Body of pancreas (tissue), 4 donors: ENCODE measurements around the gene MAP4K2. TPM values are rescaled to one million over a fixed set of nuclear protein-coding genes. Genes with fewer than 3 reads are reported as not detected.
"Not testable (repeated sequence)": the region's sequence is repeated elsewhere in the genome, so short reads cannot be mapped to it uniquely, and the experiment has no call there.

Source experiments
- ATAC-seq: fragments of 150-250 bp; one replicate; pipeline ENCODE4 v1.9.1; 2016
- DNase-seq, 4 donors: peaks; one replicate each; pipeline ENCODE4 v3.0.0-alpha.2; 2019
- H3K27ac ChIP-seq, 4 donors: fragments of 200-600 bp; sonication (generic); 1 replicate in 3 of 4; 2 replicates in 1 of 4; pipeline versions ENCODE4 v1.5.1 to v1.6.1; 2016 to 2019; ENCODE audit warnings: mild to moderate bottlenecking in 1 of 4, mixed read lengths in 1 of 4, moderate library complexity in 1 of 4
- H3K27me3 ChIP-seq, 2 donors: fragments of 200-600 bp; sonication (generic); one replicate each; pipeline ENCODE4 v1.6.0; 2016; ENCODE audit warnings: mild to moderate bottlenecking in 1 of 2
- H3K36me3 ChIP-seq, 2 donors: fragments of 200-600 bp; sonication (generic); replicated peaks in 1 of 2; 2 replicates each; pipeline ENCODE4 v1.5.1; 2016; ENCODE audit warnings: low read depth in 2 of 2; ENCODE audit not compliant: insufficient read depth in 1 of 2
- H3K4me1 ChIP-seq: fragments of 200-600 bp; sonication (generic); one replicate; pipeline ENCODE4 v1.6.0; 2016
- H3K4me3 ChIP-seq, 2 donors: fragments of 200-600 bp; sonication (generic); 1 replicate in 1 of 2; 2 replicates in 1 of 2; pipeline ENCODE4 v1.5.1; 2016 to 2019
- H3K9me3 ChIP-seq, 3 donors: fragments of 200-600 bp; sonication (generic); 1 replicate in 2 of 3; 2 replicates in 1 of 3; pipeline ENCODE4 v1.5.1; 2016
- POLR2A ChIP-seq, 3 donors: fragments of 450-650 bp; IDR thresholded peaks; one replicate each; pipeline ENCODE4 v1.6.1; 2016; ENCODE audit warnings: antibody characterized with exemption in 3 of 3, mild to moderate bottlenecking in 2 of 3
- WGBS, 2 donors: methylation state at CpG; one replicate each; pipeline ENCODE4 v1.1.5; 2017; 5-methylcytosine and 5-hydroxymethylcytosine counted together
- intact Hi-C: fragments of 100-400 bp; cut with DNase I; formaldehyde crosslinking; loops from one replicate; pipeline ENCODE4 v1.15.1; 2023
- total RNA-seq, 2 donors: library from RNA; depleted of rRNA; stranded (reverse); fragments of >200 nt; gene quantifications; one replicate each; pipeline ENCODE4 v1.1.0, GENCODE V29; 2016
- TF ChIP-seq, protein P1 (sequence below), 7 experiments: fragments of 450-650 bp in 4 of 7; fragments of 200-600 bp in 3 of 7; sonication (generic) in 3 of 7; IDR thresholded peaks; one replicate each; pipeline ENCODE4 v1.5.1; 2016 to 2019; ENCODE audit warnings: antibody characterized with exemption in 7 of 7

Gene MAP4K2
- total RNA-seq, 2 donors from 2014 or later, result 10.4 to 18.1 TPM

GRCh38 chr11:64848826-64849597, 46.0 kb upstream of the MAP4K2 start:
- TF ChIP-seq POLR2A (IDR thresholded peaks at IDR 0.05), result peak in 1 of 3 donors; percentile 6
- TF ChIP-seq, protein P1, sequence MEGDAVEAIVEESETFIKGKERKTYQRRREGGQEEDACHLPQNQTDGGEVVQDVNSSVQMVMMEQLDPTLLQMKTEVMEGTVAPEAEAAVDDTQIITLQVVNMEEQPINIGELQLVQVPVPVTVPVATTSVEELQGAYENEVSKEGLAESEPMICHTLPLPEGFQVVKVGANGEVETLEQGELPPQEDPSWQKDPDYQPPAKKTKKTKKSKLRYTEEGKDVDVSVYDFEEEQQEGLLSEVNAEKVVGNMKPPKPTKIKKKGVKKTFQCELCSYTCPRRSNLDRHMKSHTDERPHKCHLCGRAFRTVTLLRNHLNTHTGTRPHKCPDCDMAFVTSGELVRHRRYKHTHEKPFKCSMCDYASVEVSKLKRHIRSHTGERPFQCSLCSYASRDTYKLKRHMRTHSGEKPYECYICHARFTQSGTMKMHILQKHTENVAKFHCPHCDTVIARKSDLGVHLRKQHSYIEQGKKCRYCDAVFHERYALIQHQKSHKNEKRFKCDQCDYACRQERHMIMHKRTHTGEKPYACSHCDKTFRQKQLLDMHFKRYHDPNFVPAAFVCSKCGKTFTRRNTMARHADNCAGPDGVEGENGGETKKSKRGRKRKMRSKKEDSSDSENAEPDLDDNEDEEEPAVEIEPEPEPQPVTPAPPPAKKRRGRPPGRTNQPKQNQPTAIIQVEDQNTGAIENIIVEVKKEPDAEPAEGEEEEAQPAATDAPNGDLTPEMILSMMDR (IDR thresholded peaks at IDR 0.05), result peak in 5 of 7 experiments; percentile 14 to 58 (median 47)
- Histone ChIP-seq H3K27ac (peak overlapping the region; percentile 23 to 68 (median 60)), H3K4me3 (no peak overlapping the region), H3K4me1 (peaks cover 34% of the 10 kb centered on the region), H3K36me3 (no peaks in the 10 kb centered on the region), H3K9me3 (no peaks in the 10 kb centered on the region), H3K27me3 (no peaks in the 10 kb centered on the region)
- peak; percentile 73 to 91 (median 88) for DNase-seq
- 61 to 68% methylated on average over 4 to 16 of the region's 16 CpGs for WGBS, 2 donors
- peak; percentile 20 for ATAC-seq
- intact Hi-C loops, result loop anchor here (5.0 kb wide), 1 partner anchor 48 kb away; no protein-coding TSS in a partner anchor

DNA sequence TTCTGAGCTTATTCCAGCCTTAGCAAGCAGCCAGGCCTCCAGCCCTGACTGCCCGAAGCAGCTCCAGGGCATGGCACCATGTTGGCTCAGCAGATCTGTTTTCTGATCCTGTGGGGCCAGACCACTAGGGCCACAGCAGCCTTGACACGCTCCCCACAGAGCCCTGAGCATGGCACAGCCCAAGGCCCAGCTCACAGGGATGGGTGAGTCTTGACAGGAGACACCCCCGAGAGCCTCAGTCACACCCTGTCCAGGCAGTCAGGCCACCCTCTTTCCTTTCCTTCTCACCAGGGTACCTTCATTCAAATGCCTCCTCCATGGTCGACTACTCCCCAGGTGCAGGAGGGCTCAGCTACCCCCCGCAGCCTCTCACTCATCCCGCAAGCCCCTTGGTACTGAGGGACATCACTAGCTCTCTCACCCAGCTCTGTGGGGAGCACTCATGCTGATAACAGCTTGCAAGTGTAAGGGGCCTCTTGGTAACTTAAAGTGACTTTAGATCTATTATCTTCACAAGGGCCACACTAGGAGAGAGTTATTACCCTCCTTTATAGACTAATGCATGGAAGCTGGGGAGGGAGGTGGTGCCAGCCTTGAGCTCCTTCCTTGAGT, 45.3 kb upstream of the MAP4K2 start:
- Histone ChIP-seq H3K36me3 (no peaks in the 10 kb centered on the region), H3K4me3 (no peak overlapping the region), H3K27ac (peak overlapping the region; percentile 23 to 68 (median 60)), H3K9me3 (no peaks in the 10 kb centered on the region), H3K4me1 (peaks cover 34% of the 10 kb centered on the region), H3K27me3 (no peaks in the 10 kb centered on the region)
- WGBS, 2 donors, result 78 to 80% methylated on average over 6 of the region's 6 CpGs
- no peak for TF ChIP-seq POLR2A (IDR thresholded peaks at IDR 0.05)
- TF ChIP-seq, protein P1 (IDR thresholded peaks at IDR 0.05), result no peak
- ATAC-seq, result no peak
- intact Hi-C loops, result loop anchor here (5.0 kb wide), 1 partner anchor 49 kb away; no protein-coding TSS in a partner anchor
- no peak for DNase-seq

GRCh38 chr11:64846998-64847666, 44.1 kb upstream of the MAP4K2 start:
- TF ChIP-seq, protein P1 (IDR thresholded peaks at IDR 0.05), result peak; percentile 95 to 99 (median 98)
- TF ChIP-seq POLR2A (IDR thresholded peaks at IDR 0.05), result no peak
- peak; percentile 92 to 94 (median 93) for DNase-seq
- intact Hi-C loops, result loop anchor here (5.0 kb wide), 1 partner anchor 50 kb away; no protein-coding TSS in a partner anchor
- Histone ChIP-seq H3K27me3 (no peaks in the 10 kb centered on the region), H3K4me3 (no peak overlapping the region), H3K36me3 (no peaks in the 10 kb centered on the region), H3K27ac (peak overlapping the region in 1 of 4 donors; percentile 58), H3K4me1 (peaks cover 46% of the 10 kb centered on the region), H3K9me3 (no peaks in the 10 kb centered on the region)
- ATAC-seq, result peak; percentile 58
- WGBS, 2 donors, result 22 to 23% methylated on average over 9 to 13 of the region's 13 CpGs

DNA sequence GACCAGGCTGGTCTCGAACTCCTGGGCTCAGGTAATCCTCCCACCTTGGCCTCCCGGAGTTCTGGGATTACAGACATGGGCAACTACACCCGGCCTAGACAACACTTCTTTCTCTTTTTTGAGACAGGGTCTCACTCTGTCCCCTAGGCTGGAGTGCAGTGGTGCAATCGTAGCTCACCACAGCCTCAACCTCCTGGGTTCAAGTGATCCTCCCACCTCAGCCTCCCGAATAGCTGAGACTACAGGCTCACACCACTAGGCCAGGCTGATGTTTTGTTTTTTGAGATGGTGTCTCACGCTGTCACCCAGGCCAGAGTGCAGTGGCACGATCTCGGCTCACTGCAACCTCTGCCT, 42.7 kb upstream of the MAP4K2 start:
- 83% methylated on average over 8 of the region's 8 CpGs for WGBS, 2 donors
- H3K4me3 ChIP-seq, ATAC-seq, H3K36me3 ChIP-seq, H3K9me3 ChIP-seq, H3K27me3 ChIP-seq, DNase-seq: not testable (repeated sequence)
- intact Hi-C loops, result loop anchor here (5.0 kb wide), 1 partner anchor 52 kb away; no protein-coding TSS in a partner anchor
- H3K4me1 ChIP-seq, result peaks cover 52% of the 10 kb centered on the region
- peak overlapping the region in 1 of 4 donors; percentile 86 for H3K27ac ChIP-seq
